Measurements from ENCODE around the gene COPS3. TPM values are rescaled to one million over a fixed set of nuclear protein-coding genes. Genes with fewer than 3 reads are reported as not detected.

Gene COPS3
- total and polyA plus RNA-seq, 2 of the 8 experiments (the other 6 are each of a cell fraction or from before 2014, with no cell fraction given), result 82.9 to 110 TPM

- TF ChIP-seq E2F6 (IDR thresholded peaks at IDR 0.05) (no peak), EGR1 (IDR thresholded peaks at IDR 0.05; ENCODE audit: borderline replicate concordance, low read depth, low read length) (no peak)
Observed at GRCh38 chr17:17305281-17305801, 24.3 kb upstream of the COPS3 start (continued).
